NCI-H1048 (cell line): ENCODE data around the gene CHRNB1.
A peak's percentile ranks its signal among the peaks of the same experiment; 100 is the strongest.
"Not testable (repeated sequence)": the region's sequence is repeated elsewhere in the genome, so short reads cannot be mapped to it uniquely, and the experiment has no call there.

Experiments used
- DNase-seq: peaks from one replicate; lab custom pipeline; 2025; lab: John Stamatoyannopoulos, UW

The CHRNB1 gene

DNA sequence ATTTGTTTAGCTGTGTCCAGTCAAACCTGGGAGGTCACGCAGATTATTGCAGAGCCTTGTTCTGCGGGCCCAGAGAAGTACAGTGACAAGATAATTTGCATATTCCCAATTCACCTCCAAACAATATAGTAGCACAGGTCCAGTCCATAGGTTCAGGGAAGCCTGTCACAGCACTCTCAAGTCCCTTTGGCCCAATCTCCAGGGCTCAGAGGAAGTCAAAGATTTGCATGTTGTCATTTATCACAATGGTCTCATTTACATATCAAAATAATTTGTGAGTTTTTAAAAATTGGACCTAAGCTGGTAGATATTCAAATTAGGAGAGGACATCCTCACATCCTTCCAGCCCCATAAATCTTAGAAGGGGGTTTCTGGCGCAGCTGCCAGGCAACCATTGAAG lies 22.6 kb downstream of the CHRNB1 start:
- DNase-seq, result no peak

DNA sequence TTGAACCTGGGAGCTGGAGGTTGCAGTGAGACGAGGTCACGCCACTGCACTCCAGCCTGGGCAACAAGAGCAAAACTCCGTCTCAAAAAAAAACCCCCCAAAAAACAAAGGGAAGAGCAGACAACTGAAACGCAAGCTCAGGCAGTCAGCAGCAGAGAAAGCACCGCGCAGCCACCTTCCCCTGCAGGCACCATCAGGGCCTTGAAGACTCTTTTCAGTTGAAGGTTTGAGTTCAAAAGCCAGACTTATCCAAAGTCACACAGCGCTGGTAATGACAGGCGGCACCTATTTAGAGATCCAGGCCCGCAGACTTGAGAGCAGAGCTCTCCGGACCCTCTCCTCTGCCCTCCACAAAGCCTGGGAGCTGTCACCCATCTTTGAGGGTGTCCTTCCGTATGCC lies 23.4 kb downstream of the CHRNB1 start:
- no peak for DNase-seq

DNA sequence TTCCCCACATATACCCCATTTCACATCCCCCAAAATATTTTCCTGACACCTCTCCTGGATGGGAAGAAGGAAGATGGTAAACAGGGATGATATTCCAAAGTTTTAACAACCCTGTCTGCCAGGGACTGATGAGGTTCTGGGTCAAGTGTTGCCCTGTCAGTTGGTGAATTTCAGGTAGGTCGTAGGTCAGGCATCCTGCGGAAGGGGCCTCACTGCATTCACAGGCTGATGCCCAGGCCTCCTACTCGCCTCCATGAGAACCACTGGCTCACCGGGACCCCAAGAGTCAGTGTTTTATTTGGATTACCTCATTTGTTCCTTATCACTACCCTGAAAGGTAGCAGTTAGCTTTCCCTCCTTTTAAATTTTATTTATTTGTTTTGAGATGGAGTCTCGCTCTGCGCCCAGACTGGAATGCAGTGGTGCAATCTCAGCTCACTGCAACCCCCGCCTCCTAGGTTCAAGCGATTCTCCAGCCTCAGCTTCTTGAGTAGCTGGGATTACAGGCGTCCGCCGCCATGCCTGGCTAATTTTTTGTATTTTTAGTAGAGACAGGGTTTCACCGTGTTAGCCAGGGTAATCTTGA lies 24.0 kb downstream of the CHRNB1 start:
- DNase-seq, result no peak

DNA sequence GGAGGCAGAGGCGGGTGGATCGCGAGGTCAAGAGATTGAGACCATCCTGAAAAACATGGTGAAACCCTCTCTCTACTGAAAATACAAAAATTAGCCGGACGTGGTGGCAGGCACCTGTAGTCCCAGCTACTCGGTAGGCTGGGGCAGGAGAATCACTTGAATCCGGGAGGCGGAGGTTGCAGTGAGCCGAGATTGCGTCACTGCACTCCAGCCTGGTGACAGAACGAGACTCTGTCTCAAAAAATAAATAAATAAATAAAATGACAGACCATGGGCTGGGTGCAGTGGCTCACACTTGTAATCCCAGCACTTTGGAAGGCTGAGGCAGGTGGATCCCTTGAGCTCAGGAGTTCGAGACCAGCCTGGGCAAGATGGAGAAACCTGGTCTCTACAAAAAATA lies 25.0 kb downstream of the CHRNB1 start:
- DNase-seq, result not testable (repeated sequence)

DNA sequence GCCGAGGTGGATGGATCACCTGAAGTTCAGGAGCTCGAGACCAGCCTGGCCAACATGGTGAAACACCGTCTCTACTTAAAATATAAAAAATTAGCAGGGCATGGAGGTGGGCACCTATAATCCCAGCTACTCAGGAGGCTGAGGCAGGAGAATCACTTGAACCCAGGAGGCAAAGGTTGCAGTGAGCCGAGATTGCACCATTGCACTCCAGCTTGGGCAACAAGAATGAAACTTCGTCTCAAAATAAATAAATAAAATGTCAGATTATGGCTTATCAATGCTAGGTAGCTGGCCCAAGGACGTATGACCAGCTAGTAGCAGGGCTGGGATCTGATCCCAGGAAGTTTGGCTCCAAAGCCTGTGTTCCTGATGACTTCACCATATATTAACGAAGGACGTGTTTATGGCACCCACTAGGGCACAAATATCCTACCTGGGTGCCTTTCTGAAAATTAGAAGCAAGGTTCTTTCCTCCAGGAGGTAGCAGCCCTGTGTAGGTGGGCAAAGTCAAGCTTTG lies 25.7 kb downstream of the CHRNB1 start:
- DNase-seq, result not testable (repeated sequence)

DNA sequence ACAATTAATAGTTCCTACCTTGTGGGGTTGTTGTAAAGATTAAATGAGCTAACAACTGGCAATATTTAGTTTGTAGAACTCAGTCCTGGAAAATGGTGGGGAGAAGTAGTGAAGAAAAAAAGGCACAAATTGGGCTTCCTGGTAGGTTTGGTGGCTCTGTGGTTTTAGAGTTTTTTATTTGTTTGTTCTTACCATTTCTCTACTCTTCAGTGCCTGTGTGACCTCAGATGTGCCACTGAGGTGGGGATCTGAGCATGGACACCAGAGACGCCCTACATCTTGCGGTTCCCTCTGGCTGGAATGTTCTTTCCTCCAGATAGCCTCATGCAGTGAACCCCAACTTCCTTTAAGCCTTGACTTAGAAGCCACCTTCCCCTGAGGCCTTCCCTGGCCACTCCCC lies 26.9 kb downstream of the CHRNB1 start:
- DNase-seq, result no peak

DNA sequence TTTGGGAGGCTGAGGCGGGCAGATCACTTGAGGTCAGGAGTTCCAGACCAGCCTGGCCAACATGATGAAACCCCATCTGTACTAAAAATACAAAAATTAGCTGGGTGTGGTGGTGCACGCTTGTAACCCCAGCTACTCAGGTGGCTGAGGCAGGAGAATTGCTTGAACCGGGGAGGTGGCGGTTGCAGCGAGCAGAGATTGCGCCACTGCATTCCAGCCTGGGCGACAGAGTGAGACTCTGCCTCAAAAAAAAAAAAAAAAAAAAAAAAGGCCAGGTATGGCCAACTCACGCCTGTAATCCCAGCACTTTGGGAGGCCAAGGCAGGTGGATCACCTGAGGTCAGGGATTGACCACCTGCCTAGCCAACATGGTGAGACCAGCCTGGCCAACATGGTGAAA lies 29.9 kb downstream of the CHRNB1 start:
- not testable (repeated sequence) for DNase-seq

DNA sequence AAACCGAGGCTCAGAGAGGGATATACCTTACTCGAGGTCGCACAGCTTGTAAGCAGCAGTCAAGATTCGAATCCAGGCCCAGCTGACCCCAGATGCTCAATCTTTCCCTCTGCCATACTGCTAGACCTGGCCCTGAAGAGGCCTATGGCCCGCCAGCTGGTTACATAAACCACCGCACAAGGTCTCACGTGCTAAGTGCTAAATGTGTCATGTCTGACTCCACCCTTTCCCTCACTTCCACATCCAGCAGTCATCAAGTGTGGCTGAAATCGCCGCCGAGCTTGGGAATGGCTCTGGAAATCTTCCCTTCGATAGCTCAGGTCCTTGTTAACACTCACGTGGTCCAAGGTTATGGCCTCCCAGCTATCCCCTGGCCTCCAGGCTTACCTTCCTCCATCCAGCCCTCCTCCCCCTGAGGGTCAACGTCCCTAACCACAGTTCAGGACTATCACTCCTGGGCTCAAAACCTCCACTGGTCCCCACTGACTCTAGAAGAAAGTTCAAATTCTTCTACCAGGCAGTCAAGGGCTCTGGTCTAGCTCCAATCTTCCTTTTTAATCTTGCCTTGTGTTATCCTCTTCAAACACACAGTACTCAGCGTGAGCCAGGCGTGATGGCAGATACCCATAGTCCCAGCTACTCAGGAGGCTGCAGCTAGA lies 31.0 kb downstream of the CHRNB1 start:
- no peak for DNase-seq

DNA sequence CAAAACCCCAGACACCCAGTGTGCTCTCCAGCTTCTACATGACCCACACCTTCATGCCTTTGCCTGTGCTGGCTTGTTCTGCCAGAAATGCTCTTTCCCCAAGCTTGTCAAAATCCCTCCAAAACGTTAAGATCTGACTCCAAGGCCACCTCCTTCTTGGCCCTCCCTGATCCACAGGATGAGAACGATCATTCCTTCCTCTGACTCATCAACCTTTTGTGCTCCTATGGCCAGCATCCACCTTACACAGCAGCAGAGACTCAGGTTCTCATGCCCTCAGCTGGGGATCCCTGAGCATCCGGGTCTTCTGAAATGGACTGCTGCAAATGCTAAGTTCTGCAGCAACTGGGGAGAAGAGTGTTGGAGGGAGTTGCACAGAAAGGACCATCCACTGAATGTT lies 31.6 kb downstream of the CHRNB1 start:
- no peak for DNase-seq

DNA sequence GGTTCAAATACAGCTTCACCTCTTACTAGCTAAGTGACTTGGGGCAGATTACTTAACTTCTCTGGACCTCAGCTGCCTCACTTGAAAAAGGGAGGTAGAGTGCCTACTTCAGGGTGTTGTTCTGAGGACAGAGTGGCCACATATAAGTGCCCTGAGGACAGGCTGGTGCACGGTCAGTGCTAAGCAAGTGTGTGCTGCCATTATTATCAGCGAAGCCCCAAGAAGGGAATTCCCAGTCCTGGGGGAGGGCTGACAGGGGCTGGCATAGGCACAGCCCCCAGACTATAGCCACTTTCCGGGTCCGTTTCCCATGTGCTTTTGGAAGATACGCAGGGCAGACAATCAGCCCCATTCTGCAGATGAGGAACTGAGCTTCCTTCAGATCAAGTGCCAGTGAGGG lies 32.1 kb downstream of the CHRNB1 start:
- DNase-seq, result no peak

DNA sequence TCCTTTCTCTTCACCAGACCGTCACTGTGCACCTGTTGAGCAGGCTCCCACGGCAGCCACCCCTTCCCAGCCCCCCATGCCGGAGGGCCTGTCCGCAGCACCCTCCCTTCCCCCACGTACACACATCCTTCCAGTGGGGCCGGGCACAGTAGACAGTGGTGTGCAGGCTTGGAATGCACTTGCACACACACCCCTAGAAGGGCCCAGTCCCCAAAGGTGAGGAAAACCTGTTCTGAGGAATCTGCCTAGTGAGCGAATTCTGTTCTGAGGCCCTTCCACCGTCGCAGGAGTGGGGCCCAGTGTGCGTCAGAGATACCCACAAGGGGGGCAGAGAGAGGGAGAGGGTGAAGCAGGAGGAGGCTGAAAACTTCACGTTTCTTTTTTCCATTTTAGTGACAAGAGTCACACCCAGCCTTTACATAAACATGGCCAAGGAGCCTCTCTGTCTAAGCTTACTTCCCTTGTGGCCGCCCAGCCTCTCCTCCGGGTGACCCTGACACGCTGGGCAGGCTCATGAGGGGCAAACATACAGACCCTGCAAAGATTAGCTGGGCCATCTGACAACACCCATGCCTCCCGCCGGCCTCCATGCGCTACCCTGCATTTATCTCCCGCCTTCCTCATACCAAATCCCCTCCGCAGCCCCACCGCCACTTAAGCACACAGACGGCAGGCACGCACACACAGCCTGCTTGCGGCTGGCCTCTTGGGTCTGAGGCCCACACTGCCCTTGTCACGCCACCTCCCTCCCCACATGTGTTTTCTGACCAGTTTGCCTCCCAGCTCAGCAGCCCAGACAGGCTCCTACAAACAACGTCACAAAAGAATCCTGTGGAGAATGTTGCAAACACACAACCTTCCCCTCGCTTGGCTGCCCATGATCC lies 32.8 kb downstream of the CHRNB1 start:
- DNase-seq, result no peak

DNA sequence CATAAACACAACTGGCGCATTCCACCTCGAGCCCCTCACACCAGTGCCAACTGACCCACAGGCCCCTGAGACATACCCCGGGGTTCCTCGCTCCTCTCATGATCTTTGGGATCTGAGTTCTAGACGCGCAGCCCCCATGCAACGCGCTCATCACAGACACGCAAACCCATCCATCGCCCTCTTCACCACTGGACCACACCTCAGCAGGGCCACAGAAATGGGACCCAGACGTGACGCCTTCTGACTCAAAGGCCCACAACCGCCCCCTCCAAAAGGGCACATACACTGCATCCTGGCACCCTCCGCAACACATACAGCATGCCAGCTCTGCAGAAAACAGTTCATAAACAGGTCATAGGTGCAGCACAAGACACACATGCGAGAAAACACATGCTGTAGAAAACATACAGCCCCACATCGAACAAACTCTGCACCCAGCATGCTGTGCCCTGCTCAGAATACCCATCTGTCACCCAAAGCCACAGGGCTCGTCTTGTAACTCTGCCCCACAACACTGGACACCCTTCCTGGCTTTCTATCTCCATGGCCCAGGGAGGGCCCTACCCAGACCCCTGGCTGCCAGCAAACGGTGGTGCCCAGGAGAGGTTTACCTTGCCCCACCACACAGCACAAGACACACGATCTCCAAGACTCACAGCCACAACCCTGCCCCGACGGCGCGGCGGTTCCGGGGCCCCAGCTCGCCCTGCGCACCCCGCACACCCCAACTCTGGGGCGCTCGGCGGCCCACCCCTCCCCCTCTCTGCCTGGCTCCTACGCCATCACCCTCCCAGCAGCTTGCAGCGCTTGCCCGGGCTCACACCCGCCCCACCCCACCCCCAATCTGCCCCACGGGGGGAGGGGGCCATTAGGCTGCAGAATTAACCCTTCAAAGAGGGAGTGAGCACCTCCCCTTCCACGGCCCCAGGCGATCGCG lies 33.7 kb downstream of the CHRNB1 start:
- no peak for DNase-seq

DNA sequence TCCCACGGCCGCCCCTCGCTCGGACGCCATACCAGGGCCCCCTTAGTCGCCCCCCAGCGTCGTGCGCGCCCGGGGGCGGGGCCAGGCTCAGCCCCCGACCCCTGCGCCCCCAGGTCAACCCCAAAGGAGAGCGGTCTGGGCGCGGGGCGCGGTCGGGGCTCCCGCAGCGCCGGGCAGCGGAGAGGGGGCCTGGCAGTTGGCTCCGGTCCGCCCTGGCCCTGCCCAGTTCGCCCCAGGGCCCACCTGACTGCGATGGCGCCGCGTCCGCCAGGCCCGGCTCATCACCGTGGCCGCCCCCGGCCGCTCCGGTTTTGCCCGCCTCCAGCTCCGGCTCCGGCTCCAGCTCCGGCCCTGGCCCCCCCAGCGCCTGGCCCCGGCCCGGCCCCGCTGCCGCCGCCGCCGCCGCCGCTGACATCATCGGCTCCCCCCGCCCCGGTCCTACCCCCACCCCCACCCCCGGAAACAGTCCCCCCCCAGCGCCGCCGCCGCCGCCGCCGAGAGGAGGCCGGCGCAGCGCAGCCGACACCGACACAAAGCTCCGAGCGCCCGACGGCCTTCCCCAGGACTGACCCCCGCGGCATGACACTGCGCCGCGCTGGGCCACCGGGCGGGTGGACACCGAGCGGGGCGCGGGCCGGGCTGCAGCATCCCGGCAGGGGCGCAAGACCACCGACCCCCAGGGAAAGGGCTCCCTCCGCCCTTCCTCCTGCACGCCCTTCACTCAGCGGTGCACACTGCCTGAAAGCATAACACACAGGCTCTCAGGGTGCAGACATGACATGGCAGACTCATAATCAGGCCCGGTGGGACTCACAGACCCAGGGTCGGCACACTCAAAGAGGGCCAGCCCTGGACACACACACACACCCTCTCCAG lies 34.6 kb downstream of the CHRNB1 start, which contains the start of gene ZBTB4:
TSS of gene ZBTB4 (minus strand) at position 419 of the 876 bp plus-strand sequence. CDS start 12,830 bp downstream, outside the sequence.
- DNase-seq, result no peak

DNA sequence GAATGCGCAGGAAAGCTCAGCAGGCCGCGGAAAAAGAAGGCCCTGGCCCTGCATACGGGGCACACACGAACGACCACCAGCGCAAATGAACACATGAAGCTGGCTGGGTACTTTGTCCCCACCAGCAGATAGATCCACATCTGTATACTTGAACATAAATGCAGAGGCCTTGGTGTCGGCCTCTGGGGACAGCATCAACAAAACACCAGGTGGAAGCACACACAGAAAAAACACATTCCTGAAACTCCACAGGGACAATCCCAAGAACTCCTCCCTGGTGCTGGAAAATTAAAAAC lies 35.2 kb downstream of the CHRNB1 start:
- no peak for DNase-seq

DNA sequence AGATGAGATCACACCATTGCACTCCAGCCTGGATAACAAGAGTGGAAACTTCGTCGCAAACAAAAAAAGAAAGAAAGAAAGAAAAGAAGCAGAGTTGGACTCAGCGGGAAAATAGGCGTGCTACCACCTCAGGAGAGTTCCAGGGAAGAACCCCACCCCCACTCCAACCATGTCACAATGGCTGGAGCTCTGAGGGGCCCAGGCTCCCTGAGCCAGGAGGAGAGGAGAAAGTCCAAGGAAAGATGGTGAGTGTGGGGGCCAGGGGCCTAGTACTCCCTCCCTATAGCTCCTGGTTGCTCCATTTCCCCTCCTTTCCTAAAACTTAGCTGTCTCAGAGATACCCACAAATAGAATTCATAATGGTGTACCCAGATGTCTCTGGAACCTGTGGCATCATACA lies 36.4 kb downstream of the CHRNB1 start, which contains the start of gene SLC35G6:
TSS of gene SLC35G6 (plus strand) at position 172 of the 400 bp plus-strand sequence. CDS start at position 243, 71 bp downstream.
- not testable (repeated sequence) for DNase-seq

DNA sequence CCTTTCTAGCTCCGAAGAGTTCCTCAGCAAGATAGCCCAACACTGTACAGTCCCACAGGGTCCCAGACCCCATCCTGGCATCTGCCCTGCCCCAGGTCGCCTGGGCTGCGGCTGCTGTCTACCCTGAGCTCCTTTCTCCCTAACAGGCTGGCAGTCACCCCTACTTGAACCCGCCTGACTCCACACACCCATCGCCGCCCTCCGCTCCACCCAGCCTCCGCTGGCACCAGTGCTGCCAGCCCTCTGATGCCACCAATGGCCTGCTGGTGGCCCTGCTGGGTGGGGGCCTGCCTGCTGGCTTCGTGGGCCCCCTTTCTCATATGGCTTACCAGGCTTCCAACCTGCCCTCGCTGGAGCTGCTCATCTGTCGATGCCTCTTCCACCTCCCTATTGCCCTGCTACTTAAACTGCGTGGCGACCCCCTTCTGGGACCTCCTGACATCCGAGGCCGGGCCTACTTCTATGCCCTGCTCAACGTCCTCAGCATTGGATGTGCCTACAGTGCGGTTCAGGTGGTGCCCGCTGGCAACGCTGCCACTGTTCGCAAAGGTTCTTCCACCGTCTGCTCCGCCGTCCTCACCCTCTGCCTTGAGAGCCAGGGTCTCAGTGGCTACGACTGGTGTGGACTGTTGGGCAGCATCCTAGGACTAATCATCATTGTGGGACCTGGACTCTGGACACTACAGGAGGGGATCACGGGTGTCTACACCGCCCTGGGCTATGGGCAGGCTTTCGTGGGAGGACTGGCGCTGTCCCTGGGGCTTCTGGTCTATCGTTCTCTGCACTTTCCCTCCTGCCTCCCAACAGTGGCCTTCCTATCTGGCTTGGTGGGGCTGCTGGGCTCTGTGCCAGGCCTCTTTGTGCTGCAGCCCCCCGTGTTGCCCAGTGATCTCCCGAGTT lies 37.2 kb downstream of the CHRNB1 start:
- not testable (repeated sequence) for DNase-seq

DNA sequence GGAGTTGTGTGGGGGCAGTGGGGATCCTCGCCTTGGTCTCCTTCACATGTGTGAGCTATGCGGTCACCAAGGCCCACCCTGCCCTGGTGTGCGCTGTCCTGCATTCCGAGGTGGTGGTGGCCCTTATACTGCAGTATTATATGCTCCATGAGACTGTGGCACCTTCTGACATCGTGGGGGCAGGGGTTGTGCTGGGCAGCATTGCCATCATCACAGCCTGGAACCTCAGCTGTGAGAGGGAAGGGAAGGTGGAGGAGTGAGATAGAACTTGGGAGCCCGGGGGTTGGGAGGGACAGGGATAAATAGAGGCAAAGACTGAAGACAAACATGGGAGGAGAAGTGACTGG lies 37.9 kb downstream of the CHRNB1 start:
- DNase-seq, result not testable (repeated sequence)

DNA sequence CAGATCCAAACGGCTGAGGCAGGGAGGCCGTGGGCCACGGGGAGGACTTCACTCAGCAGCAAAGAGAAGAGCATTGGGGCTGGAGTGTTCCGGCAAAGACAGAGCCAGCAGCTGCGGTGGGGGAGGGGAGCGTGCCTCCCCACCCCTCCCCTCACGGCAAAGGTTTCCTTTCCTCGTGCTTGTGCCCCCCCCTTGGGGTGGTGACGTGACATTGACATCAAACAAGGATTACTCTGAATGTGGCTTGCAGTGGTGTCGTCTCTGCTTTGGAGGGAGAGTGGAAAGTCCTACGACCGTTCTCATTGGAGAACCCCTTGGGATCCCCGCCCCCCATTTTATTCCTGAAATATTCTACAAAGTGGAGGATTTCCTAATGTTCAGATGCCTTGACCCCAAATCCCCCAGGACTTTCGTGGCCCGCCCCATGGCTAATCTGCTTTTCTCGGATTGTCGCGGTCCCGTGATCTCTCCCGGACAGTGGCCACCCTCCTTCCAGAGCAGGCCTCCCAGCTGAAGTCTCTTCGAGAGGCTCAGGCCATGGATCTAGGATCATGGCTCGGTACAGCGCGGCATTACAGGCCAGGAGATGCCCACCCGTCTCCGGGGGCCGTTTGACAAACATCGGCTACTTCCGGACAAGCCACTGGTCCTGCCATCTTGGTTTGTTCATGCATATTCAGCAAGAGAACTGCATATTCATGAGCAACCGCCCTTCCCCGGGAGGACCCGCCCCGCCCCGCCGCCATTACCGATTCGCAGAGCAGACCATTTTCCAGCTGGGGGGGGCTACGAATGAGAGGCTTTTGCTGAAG lies 38.6 kb downstream of the CHRNB1 start:
- DNase-seq, result peak; percentile 63
